Type B pancreatic cell (in vitro differentiated cells): ENCODE data around the gene HNRNPU. TPM values are rescaled to one million over a fixed set of nuclear protein-coding genes. Genes with fewer than 3 reads are reported as not detected.

ENCODE experiments used
- DNase-seq: peaks from one replicate; pipeline ENCODE4 v3.0.0; 2021; ENCODE audit warnings: mixed read lengths; ENCODE audit not compliant: unreplicated experiment; ENCODE audit errors: extremely low spot score
- H3K27ac Mint-ChIP-seq: 2 replicates; pipeline ENCODE4 v1.8.0; 2021; ENCODE audit warnings: mild to moderate bottlenecking, mixed read lengths
- H3K27me3 Mint-ChIP-seq: 2 replicates; pipeline ENCODE4 v1.8.0; 2021; ENCODE audit warnings: mixed read lengths
- H3K36me3 Mint-ChIP-seq: 2 replicates; pipeline ENCODE4 v1.8.0; 2021; ENCODE audit warnings: mixed read lengths
- H3K4me1 Mint-ChIP-seq: one replicate; pipeline ENCODE4 v1.8.0; 2021; ENCODE audit warnings: mixed read lengths; ENCODE audit not compliant: unreplicated experiment
- H3K4me3 Mint-ChIP-seq: 2 replicates; pipeline ENCODE4 v1.8.0; 2021; ENCODE audit warnings: mild to moderate bottlenecking, mixed read lengths
- H3K9me3 Mint-ChIP-seq: 2 replicates; pipeline ENCODE4 v1.8.0; 2021; ENCODE audit warnings: mixed read lengths
- CTCF ChIP-seq: fragments of 200-600 bp; sonication (generic); conservative IDR thresholded peaks from 2 replicates; pipeline ENCODE4 v1.5.0; 2021; ENCODE audit warnings: antibody characterized with exemption, mild to moderate bottlenecking
- total RNA-seq: library from RNA; stranded (reverse); gene quantifications from 2 replicates; pipeline ENCODE4 v1.2.1, GENCODE V29; 2021; ENCODE audit warnings: low replicate concordance

The HNRNPU gene
- total RNA-seq, 1 donor from 2014 or later: 485 TPM

DNA sequence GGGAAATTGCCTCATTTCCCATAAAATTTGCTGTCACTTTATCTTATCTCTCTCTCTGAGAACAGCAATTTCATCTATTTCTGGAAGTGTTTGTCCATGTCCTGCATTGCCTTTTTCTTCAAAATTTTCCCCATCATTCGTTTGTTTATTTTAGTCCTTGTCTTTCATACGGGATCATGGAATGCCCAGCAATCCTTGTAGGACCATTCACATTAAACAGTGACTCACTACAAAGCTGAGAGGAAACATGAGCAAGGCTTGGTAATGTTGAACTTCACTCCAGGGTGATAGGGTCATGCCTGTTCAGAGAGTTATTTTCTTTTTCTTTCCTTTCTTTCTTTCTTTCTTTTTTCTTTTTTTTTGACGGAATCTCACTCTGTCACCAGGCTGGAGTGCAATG, 32.2 kb upstream of the HNRNPU start:
- no peaks in the 10 kb centered on the region for H3K36me3 Mint-ChIP-seq
- no peak for DNase-seq

GRCh38 chr1:244893836-244894235, 29.5 kb upstream of the HNRNPU start:
- no peak for DNase-seq
- no peak overlapping the region for H3K27ac Mint-ChIP-seq
- H3K4me3 Mint-ChIP-seq: no peak overlapping the region
- TF ChIP-seq CTCF: no peak
- H3K36me3 Mint-ChIP-seq: no peaks in the 10 kb centered on the region
- H3K9me3 Mint-ChIP-seq: no peaks in the 10 kb centered on the region
- H3K27me3 Mint-ChIP-seq: no peaks in the 10 kb centered on the region
- H3K4me1 Mint-ChIP-seq: no peaks in the 10 kb centered on the region

More for the DNA sequence above, 32.2 kb upstream of the HNRNPU start:
- Mint-ChIP-seq H3K4me1 (peaks cover 6% of the 10 kb centered on the region), H3K27me3 (no peaks in the 10 kb centered on the region), H3K27ac (no peak overlapping the region), H3K4me3 (no peak overlapping the region), H3K9me3 (no peaks in the 10 kb centered on the region)
- no peak for TF ChIP-seq CTCF

GRCh38 chr1:244887281-244887680, 22.9 kb upstream of the HNRNPU start:
- Mint-ChIP-seq H3K27me3 (no peaks in the 10 kb centered on the region), H3K4me3 (no peak overlapping the region), H3K9me3 (peaks cover 4% of the 10 kb centered on the region), H3K36me3 (no peaks in the 10 kb centered on the region), H3K27ac (no peak overlapping the region), H3K4me1 (no peaks in the 10 kb centered on the region)
- no peak for DNase-seq
- TF ChIP-seq CTCF: no peak

DNA sequence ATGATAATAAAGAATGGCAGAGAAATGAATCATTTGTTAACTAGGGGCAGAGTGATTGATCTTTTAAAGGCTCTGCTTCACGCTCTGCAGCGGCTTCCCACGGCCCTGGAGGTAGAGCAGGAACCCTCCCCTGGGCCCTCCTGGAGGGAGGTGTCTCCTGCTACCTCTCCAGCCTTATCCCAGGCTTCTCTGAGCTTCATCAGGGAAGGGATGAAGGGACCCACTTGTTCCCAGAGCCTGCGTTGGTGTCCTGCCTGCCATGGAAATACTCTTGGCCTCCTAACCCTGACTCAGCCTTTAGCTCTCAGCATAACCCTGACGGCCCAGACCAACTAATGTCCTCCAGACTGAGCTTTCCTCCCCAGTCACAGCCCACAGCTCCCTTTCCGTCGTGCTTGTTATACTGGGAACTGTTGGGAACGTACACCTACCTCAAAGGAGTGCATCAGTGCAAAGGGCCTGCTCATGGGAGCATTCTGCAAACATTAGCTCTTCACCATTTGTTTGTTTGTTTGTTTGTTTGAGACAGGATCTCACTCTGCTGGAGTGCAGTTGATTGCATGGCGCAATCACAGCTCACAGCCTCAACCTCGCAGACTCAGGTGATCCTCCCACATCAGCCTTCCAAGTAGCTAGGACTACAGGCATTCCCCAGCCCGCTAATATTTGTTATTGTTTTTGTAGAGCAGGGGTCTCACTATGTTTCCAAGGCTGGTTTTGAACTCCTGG, 17.4 kb upstream of the HNRNPU start:
- no peak for TF ChIP-seq CTCF
- no peaks in the 10 kb centered on the region for H3K27me3 Mint-ChIP-seq
- no peak overlapping the region for H3K27ac Mint-ChIP-seq
- DNase-seq: no peak
- H3K4me3 Mint-ChIP-seq: no peak overlapping the region
- peaks cover 4% of the 10 kb centered on the region for H3K9me3 Mint-ChIP-seq
- H3K4me1 Mint-ChIP-seq: peaks cover 11% of the 10 kb centered on the region
- no peaks in the 10 kb centered on the region for H3K36me3 Mint-ChIP-seq

DNA sequence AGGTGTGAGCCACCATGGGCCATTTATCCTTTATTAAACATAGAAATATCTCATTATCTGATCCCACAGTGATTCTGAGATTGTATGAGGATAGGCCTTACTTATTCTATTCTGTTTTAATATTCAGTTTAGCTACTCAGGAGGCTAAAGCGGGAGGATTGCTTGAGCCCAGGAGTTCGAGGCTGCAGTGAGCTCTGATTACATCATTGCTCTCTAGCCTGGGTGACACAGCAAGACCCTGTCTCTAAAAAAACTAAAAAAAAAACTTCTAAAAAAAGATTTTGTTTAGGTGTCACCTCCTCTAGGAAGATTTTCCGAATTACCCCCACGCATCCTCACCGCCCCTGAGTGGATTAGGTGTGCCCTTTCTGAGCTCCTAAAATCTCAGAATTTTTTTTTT, 14.3 kb upstream of the HNRNPU start:
- H3K36me3 Mint-ChIP-seq: no peaks in the 10 kb centered on the region
- H3K4me3 Mint-ChIP-seq: no peak overlapping the region
- H3K4me1 Mint-ChIP-seq: peaks cover 11% of the 10 kb centered on the region
- H3K27ac Mint-ChIP-seq: no peak overlapping the region
- no peaks in the 10 kb centered on the region for H3K27me3 Mint-ChIP-seq
- no peak for DNase-seq
- no peak for TF ChIP-seq CTCF
- no peaks in the 10 kb centered on the region for H3K9me3 Mint-ChIP-seq
